ENCODE results near the gene CERKL. TPM values are rescaled to one million over a fixed set of nuclear protein-coding genes. Genes with fewer than 3 reads are reported as not detected.

CERKL gene
- total RNA-seq, 1 donor from 2014 or later, result not detected

- H3K4me1 Mint-ChIP-seq, result no peaks in the 10 kb centered on the region
Measured at GRCh38 chr2:181517685-181518301, 139.1 kb downstream of the CERKL start.

GRCh38 chr2:181516992-181517391, 139.9 kb downstream of the CERKL start:
- Mint-ChIP-seq H3K27me3 (ENCODE audit: insufficient read depth, low read depth) (no peaks in the 10 kb centered on the region), H3K36me3 (no peaks in the 10 kb centered on the region), H3K4me1 (no peaks in the 10 kb centered on the region), H3K9me3 (no peaks in the 10 kb centered on the region), H3K27ac (no peak overlapping the region), H3K4me3 (no peak overlapping the region)
- Histone ChIP-seq H3K27me3 (no peaks in the 10 kb centered on the region), H3K79me2 (ENCODE audit: low read depth) (no peaks in the 10 kb centered on the region), H2AFZ (replicated peaks) (no peak overlapping the region), H3F3A (ENCODE audit: low read depth) (no peaks in the 10 kb centered on the region), H3K4me2 (no peak overlapping the region), H3K4me3 (no peak overlapping the region), H3K4me1 (no peaks in the 10 kb centered on the region), H3K27ac (no peak overlapping the region), H4K20me1 (ENCODE audit: low read depth) (no peaks in the 10 kb centered on the region), H3K9me3 (ENCODE audit: low read depth) (no peaks in the 10 kb centered on the region), H3K9ac (no peak overlapping the region), H3K36me3 (no peaks in the 10 kb centered on the region)
- no peak for DNase-seq (ENCODE audit: low spot score)
- TF ChIP-seq CTCF (IDR thresholded peaks at IDR 0.05) (no peak), EZH2phosphoT487 (IDR thresholded peaks at IDR 0.05) (no peak), EZH2 (IDR thresholded peaks at IDR 0.05) (no peak)

More at GRCh38 chr2:181517685-181518301, 139.1 kb downstream of the CERKL start:
- Histone ChIP-seq H3K36me3 (no peaks in the 10 kb centered on the region), H3K27me3 (no peaks in the 10 kb centered on the region), H3K79me2 (ENCODE audit: low read depth) (no peaks in the 10 kb centered on the region), H3K9ac (no peak overlapping the region), H2AFZ (replicated peaks) (no peak overlapping the region), H4K20me1 (ENCODE audit: low read depth) (no peaks in the 10 kb centered on the region), H3K4me1 (no peaks in the 10 kb centered on the region), H3F3A (ENCODE audit: low read depth) (no peaks in the 10 kb centered on the region), H3K27ac (no peak overlapping the region), H3K4me3 (no peak overlapping the region), H3K9me3 (ENCODE audit: low read depth) (no peaks in the 10 kb centered on the region), H3K4me2 (no peak overlapping the region)
- Mint-ChIP-seq H3K4me3 (no peak overlapping the region), H3K9me3 (no peaks in the 10 kb centered on the region), H3K27ac (no peak overlapping the region), H3K36me3 (no peaks in the 10 kb centered on the region), H3K27me3 (ENCODE audit: insufficient read depth, low read depth) (no peaks in the 10 kb centered on the region)
- DNase-seq (ENCODE audit: low spot score), result no peak
- TF ChIP-seq CTCF (IDR thresholded peaks at IDR 0.05) (no peak), EZH2phosphoT487 (IDR thresholded peaks at IDR 0.05) (no peak), EZH2 (IDR thresholded peaks at IDR 0.05) (no peak)

- Mint-ChIP-seq H3K27me3 (ENCODE audit: insufficient read depth, low read depth) (no peaks in the 10 kb centered on the region), H3K9me3 (no peaks in the 10 kb centered on the region), H3K27ac (no peak overlapping the region), H3K4me3 (no peak overlapping the region), H3K4me1 (no peaks in the 10 kb centered on the region), H3K36me3 (no peaks in the 10 kb centered on the region)
- no peaks in the 10 kb centered on the region for H3K9me3 ChIP-seq (ENCODE audit: low read depth)
- H3K27ac ChIP-seq, result no peak overlapping the region
- H3K4me1 ChIP-seq, result no peaks in the 10 kb centered on the region
- no peak for DNase-seq (ENCODE audit: low spot score)
- no peaks in the 10 kb centered on the region for H3F3A ChIP-seq (ENCODE audit: low read depth)
- H3K36me3 ChIP-seq, result no peaks in the 10 kb centered on the region
- no peak overlapping the region for H3K4me3 ChIP-seq
- no peaks in the 10 kb centered on the region for H4K20me1 ChIP-seq (ENCODE audit: low read depth)
- no peaks in the 10 kb centered on the region for H3K79me2 ChIP-seq (ENCODE audit: low read depth)
- H3K27me3 ChIP-seq, result no peaks in the 10 kb centered on the region
- no peak overlapping the region for H3K9ac ChIP-seq
- TF ChIP-seq EZH2 (IDR thresholded peaks at IDR 0.05) (no peak), CTCF (IDR thresholded peaks at IDR 0.05) (no peak), EZH2phosphoT487 (IDR thresholded peaks at IDR 0.05) (no peak)
- H3K4me2 ChIP-seq, result no peak overlapping the region
- H2AFZ ChIP-seq (replicated peaks), result no peak overlapping the region
Measured at GRCh38 chr2:181515719-181516118, 141.2 kb downstream of the CERKL start.
